Measurements from ENCODE around the gene GFM1. TPM values are rescaled to one million over a fixed set of nuclear protein-coding genes. Genes with fewer than 3 reads are reported as not detected.

GFM1 gene
- total RNA-seq, 1 donor from 2014 or later: 52.0 TPM

DNA sequence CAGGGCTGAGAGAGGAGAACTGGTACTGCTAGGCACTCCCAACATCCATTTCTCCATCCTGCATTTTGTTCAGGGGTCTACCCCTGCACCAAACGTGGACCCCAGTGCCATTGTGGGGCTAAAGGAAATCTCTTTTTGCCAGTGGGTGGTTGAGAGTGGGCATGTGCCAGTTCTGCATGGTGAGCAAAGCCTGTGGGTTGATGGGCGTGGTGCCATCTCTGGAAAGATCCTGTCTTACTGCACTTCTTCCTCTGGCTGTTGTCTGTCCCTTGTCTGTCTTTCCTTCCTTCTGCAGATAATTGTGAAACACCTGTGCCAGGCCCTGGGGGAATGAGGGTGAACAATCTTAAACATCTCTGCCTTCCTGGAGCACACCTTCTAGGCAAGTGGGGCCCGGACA is 89.3 kb downstream of the GFM1 start:
- H3K27ac Mint-ChIP-seq: no peak overlapping the region
- peak overlapping the region; percentile 29 for H3K4me3 Mint-ChIP-seq
- H3K27me3 Mint-ChIP-seq (ENCODE audit: insufficient read depth, low read depth): peaks cover 17% of the 10 kb centered on the region
- Histone ChIP-seq H3K4me2 (no peak overlapping the region), H3K9ac (no peak overlapping the region), H3K36me3 (no peaks in the 10 kb centered on the region), H3K79me2 (ENCODE audit: low read depth) (no peaks in the 10 kb centered on the region), H3F3A (ENCODE audit: low read depth) (no peaks in the 10 kb centered on the region), H3K4me3 (no peak overlapping the region), H3K27me3 (peaks cover 24% of the 10 kb centered on the region), H2AFZ (replicated peaks) (no peak overlapping the region), H3K9me3 (ENCODE audit: low read depth) (no peaks in the 10 kb centered on the region), H3K4me1 (peaks cover 6% of the 10 kb centered on the region), H3K27ac (no peak overlapping the region), H4K20me1 (ENCODE audit: low read depth) (no peaks in the 10 kb centered on the region)
- peaks cover 2% of the 10 kb centered on the region for H3K36me3 Mint-ChIP-seq
- peaks cover 7% of the 10 kb centered on the region for H3K9me3 Mint-ChIP-seq
- H3K4me1 Mint-ChIP-seq: peaks cover 7% of the 10 kb centered on the region
- TF ChIP-seq, protein P1, sequence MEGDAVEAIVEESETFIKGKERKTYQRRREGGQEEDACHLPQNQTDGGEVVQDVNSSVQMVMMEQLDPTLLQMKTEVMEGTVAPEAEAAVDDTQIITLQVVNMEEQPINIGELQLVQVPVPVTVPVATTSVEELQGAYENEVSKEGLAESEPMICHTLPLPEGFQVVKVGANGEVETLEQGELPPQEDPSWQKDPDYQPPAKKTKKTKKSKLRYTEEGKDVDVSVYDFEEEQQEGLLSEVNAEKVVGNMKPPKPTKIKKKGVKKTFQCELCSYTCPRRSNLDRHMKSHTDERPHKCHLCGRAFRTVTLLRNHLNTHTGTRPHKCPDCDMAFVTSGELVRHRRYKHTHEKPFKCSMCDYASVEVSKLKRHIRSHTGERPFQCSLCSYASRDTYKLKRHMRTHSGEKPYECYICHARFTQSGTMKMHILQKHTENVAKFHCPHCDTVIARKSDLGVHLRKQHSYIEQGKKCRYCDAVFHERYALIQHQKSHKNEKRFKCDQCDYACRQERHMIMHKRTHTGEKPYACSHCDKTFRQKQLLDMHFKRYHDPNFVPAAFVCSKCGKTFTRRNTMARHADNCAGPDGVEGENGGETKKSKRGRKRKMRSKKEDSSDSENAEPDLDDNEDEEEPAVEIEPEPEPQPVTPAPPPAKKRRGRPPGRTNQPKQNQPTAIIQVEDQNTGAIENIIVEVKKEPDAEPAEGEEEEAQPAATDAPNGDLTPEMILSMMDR (IDR thresholded peaks at IDR 0.05): no peak
- TF ChIP-seq EZH2phosphoT487 (IDR thresholded peaks at IDR 0.05) (no peak), EZH2 (IDR thresholded peaks at IDR 0.05) (no peak)
- DNase-seq (ENCODE audit: low spot score): no peak

DNA sequence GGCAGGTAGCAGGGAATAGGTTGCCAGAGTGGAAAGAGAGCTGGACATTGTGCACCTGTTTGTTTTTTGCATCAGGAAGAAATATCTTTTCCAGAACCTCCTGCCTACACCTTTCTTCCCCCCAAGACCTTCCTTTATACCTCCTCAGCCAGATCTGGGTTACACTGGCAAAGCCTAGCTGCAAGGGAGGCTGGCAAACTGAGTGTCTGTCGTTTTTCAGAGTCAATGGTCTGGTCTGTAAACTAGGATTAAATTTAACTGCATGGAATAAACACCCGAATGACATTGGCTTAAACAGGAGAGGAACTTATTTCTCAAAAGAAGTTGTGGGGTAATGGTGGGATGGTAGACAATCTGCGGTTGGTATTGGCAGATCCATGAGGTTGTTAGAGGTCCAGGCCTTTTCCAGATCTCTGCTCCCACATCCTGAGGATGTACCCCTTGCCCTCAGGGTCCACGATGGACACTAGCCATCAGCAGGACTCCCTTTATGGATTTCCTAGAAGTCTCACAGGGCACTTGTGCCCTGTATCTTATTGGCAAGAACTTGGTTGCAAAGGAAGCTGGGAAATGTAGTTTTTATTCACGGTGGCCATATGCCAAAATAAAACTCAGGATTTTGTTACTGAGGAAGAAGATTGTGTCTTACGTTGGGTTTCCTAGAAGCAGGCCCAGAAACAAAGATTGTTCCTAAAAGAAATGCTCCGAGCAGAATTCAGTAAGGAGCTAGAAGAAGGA is 91.1 kb downstream of the GFM1 start:
- Histone ChIP-seq H3K9me3 (ENCODE audit: low read depth) (no peaks in the 10 kb centered on the region), H3F3A (ENCODE audit: low read depth) (no peaks in the 10 kb centered on the region), H2AFZ (replicated peaks) (no peak overlapping the region), H4K20me1 (ENCODE audit: low read depth) (no peaks in the 10 kb centered on the region), H3K27ac (no peak overlapping the region), H3K4me1 (peaks cover 6% of the 10 kb centered on the region), H3K9ac (no peak overlapping the region), H3K4me3 (no peak overlapping the region), H3K27me3 (peaks cover 23% of the 10 kb centered on the region), H3K36me3 (no peaks in the 10 kb centered on the region), H3K79me2 (ENCODE audit: low read depth) (no peaks in the 10 kb centered on the region), H3K4me2 (no peak overlapping the region)
- TF ChIP-seq, protein P1 (IDR thresholded peaks at IDR 0.05): no peak
- no peak for TF ChIP-seq EZH2phosphoT487 (IDR thresholded peaks at IDR 0.05)
- TF ChIP-seq EZH2 (IDR thresholded peaks at IDR 0.05): no peak
- Mint-ChIP-seq H3K4me3 (no peak overlapping the region), H3K27ac (peak overlapping the region; percentile 37), H3K9me3 (peaks cover 7% of the 10 kb centered on the region), H3K36me3 (peaks cover 2% of the 10 kb centered on the region), H3K27me3 (ENCODE audit: insufficient read depth, low read depth) (peaks cover 11% of the 10 kb centered on the region), H3K4me1 (peaks cover 7% of the 10 kb centered on the region)
- DNase-seq (ENCODE audit: low spot score): no peak

DNA sequence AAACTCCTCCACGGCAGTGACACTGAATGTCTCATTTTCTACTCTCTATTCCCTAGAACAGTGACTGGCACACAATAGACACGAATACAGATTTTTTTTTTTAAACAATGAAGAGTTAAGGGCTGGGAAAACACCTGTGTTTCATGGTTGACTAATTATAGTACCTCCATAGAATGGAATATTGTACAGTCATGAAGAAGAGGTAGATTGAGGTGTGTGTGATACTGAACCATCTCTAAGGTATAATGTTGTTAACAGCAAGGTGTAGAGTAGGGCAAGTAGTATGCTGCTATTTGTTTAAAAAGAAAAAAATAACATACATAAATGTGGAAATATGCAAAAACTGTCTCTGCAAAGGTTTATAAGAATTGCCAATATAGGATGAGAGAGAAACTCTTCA is 93.1 kb downstream of the GFM1 start:
- H3F3A ChIP-seq (ENCODE audit: low read depth): no peaks in the 10 kb centered on the region
- H4K20me1 ChIP-seq (ENCODE audit: low read depth): no peaks in the 10 kb centered on the region
- H3K9me3 ChIP-seq (ENCODE audit: low read depth): no peaks in the 10 kb centered on the region
- H3K4me3 ChIP-seq: no peak overlapping the region
- H3K4me2 ChIP-seq: no peak overlapping the region
- Mint-ChIP-seq H3K27ac (no peak overlapping the region), H3K9me3 (peaks cover 7% of the 10 kb centered on the region), H3K27me3 (ENCODE audit: insufficient read depth, low read depth) (peaks cover 8% of the 10 kb centered on the region), H3K36me3 (peaks cover 2% of the 10 kb centered on the region), H3K4me3 (no peak overlapping the region), H3K4me1 (peaks cover 2% of the 10 kb centered on the region)
- no peak for DNase-seq (ENCODE audit: low spot score)
- no peaks in the 10 kb centered on the region for H3K36me3 ChIP-seq
- no peak for TF ChIP-seq EZH2 (IDR thresholded peaks at IDR 0.05)
- no peak for TF ChIP-seq EZH2phosphoT487 (IDR thresholded peaks at IDR 0.05)
- TF ChIP-seq, protein P1 (IDR thresholded peaks at IDR 0.05): no peak
- H3K9ac ChIP-seq: no peak overlapping the region
- no peak overlapping the region for H2AFZ ChIP-seq (replicated peaks)
- no peak overlapping the region for H3K27ac ChIP-seq
- H3K4me1 ChIP-seq: no peaks in the 10 kb centered on the region
- no peaks in the 10 kb centered on the region for H3K79me2 ChIP-seq (ENCODE audit: low read depth)
- H3K27me3 ChIP-seq: peaks cover 5% of the 10 kb centered on the region
